Measurements from ENCODE around the gene KATNIP.

DNA sequence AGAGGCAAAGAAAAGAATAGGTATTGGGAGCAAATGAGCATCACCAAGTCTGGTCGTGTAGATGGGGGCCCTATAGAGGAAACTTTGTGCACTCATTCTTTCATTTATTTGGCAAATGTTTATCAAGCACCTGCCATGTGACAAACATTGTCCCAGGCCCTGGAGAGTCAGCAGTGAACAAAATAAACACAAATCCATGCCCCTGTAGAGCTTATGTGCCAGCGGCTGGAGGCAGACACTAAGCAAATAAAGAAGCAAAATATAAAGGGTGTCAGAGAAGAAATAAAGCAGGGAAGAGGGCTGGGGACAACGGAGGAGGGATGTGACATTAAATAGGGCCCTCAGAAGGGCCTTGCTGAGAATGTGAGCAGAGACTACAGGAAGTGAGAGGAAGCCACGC is 45.5 kb downstream of the KATNIP start:
- TF ChIP-seq, protein P1, sequence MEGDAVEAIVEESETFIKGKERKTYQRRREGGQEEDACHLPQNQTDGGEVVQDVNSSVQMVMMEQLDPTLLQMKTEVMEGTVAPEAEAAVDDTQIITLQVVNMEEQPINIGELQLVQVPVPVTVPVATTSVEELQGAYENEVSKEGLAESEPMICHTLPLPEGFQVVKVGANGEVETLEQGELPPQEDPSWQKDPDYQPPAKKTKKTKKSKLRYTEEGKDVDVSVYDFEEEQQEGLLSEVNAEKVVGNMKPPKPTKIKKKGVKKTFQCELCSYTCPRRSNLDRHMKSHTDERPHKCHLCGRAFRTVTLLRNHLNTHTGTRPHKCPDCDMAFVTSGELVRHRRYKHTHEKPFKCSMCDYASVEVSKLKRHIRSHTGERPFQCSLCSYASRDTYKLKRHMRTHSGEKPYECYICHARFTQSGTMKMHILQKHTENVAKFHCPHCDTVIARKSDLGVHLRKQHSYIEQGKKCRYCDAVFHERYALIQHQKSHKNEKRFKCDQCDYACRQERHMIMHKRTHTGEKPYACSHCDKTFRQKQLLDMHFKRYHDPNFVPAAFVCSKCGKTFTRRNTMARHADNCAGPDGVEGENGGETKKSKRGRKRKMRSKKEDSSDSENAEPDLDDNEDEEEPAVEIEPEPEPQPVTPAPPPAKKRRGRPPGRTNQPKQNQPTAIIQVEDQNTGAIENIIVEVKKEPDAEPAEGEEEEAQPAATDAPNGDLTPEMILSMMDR (conservative IDR thresholded peaks at IDR 0.05 in 1 of 2, IDR thresholded peaks at IDR 0.05 in 1 of 2; ENCODE audit: extremely low read depth in 1 of 2, insufficient read depth in 1 of 2, low read depth in 1 of 2, low read length in 2 of 2): no peak
- no peak for TF ChIP-seq EZH2 (IDR thresholded peaks at IDR 0.05; ENCODE audit: borderline replicate concordance, low read length)
